HepG2 (cell line): ENCODE data around the gene DUS2. TPM values are rescaled to one million over a fixed set of nuclear protein-coding genes. Genes with fewer than 3 reads are reported as not detected.
A peak's percentile ranks its signal among the peaks of the same experiment; 100 is the strongest.

Experiments
- CREB3 ChIP-seq: sonication (generic); formaldehyde crosslinking; IDR thresholded peaks from 2 replicates; pipeline ENCODE4 v1.5.0; 2020; ENCODE audit warnings: missing genetic modification reagents
- FOXM1 ChIP-seq: sonication (generic); formaldehyde crosslinking; IDR thresholded peaks from 2 replicates; pipeline ENCODE4 v1.5.0; 2020; ENCODE audit warnings: missing genetic modification reagents
- MYC ChIP-seq: sonication (generic); formaldehyde crosslinking; IDR thresholded peaks from 2 replicates; pipeline ENCODE4 v1.9.0; 2021; ENCODE audit warnings: missing genetic modification reagents, borderline replicate concordance
- MYNN ChIP-seq: sonication (generic); formaldehyde crosslinking; IDR thresholded peaks from 2 replicates; pipeline ENCODE4 v1.4.0; 2020; ENCODE audit warnings: mild to moderate bottlenecking, low read depth, missing genetic modification reagents
- PITX1 ChIP-seq: sonication (generic); formaldehyde crosslinking; IDR thresholded peaks from 2 replicates; pipeline ENCODE4 v1.5.1; 2020; ENCODE audit warnings: mild to moderate bottlenecking, missing genetic modification reagents
- POLR2G ChIP-seq: fragments of 200-400 bp; formaldehyde crosslinking; IDR thresholded peaks from 2 replicates; pipeline ENCODE4 v1.6.1; 2018; ENCODE audit warnings: mild to moderate bottlenecking, low read depth, low read length, moderate library complexity
- PRDM15 ChIP-seq: sonication (generic); formaldehyde crosslinking; IDR thresholded peaks from 2 replicates; pipeline ENCODE4 v1.4.0; 2020; ENCODE audit warnings: missing genetic modification reagents
- RARG ChIP-seq: sonication (generic); formaldehyde crosslinking; IDR thresholded peaks from 2 replicates; pipeline ENCODE4 v1.4.0; 2020; ENCODE audit warnings: low read depth, mild to moderate bottlenecking, missing genetic modification reagents
- SKI ChIP-seq: fragments of 450-650 bp; IDR thresholded peaks from one replicate; pipeline ENCODE4 v1.6.1; 2018; ENCODE audit warnings: mild to moderate bottlenecking; ENCODE audit not compliant: partially characterized antibody
- ZBTB33 ChIP-seq: sonication (generic); formaldehyde crosslinking; IDR thresholded peaks from 2 replicates; pipeline ENCODE4 v1.4.0; 2020; ENCODE audit warnings: missing genetic modification reagents
- ZBTB8A ChIP-seq: sonication (generic); formaldehyde crosslinking; IDR thresholded peaks from 2 replicates; pipeline ENCODE4 v1.4.0; 2020; ENCODE audit warnings: mild to moderate bottlenecking, low read depth, missing genetic modification reagents, borderline replicate concordance
- ZNF740 ChIP-seq: sonication (generic); formaldehyde crosslinking; IDR thresholded peaks from 2 replicates; pipeline ENCODE4 v1.4.0; 2020; ENCODE audit warnings: missing genetic modification reagents
- polyA plus RNA-seq, 8 experiments: library from polyadenylated mRNA; depleted of rRNA in 3 of 8; stranded (reverse) in 7 of 8; unstranded in 1 of 8; fragments of >200 nt; fragmentation: Illumina TruSeq in 4 of 8; extraction: Trizol in 4 of 8; gene quantifications; 2 replicates each; pipeline versions ENCODE4 v1.2.1 to v1.2.3, GENCODE V29; 2011 to 2016; ENCODE audit warnings: low read depth in 4 of 8, missing spikeins in 1 of 8, mixed read lengths in 1 of 8; ENCODE audit not compliant: insufficient read depth in 1 of 8
- total RNA-seq, 5 experiments: library from RNA; depleted of rRNA; stranded (reverse); fragments of >200 nt; fragmentation: Illumina TruSeq; extraction: Trizol; gene quantifications; 2 replicates each; pipeline ENCODE4 v1.2.3, GENCODE V29; 2016; ENCODE audit warnings: low read depth in 1 of 5

The DUS2 gene
- total and polyA plus RNA-seq, 2 of the 13 experiments (the other 11 are each of a cell fraction or from before 2014, with no cell fraction given): 17.8 to 25.1 TPM

- TF ChIP-seq ZBTB33 (CRISPR knock-in tag) (peak; percentile 66; the same call in 1 of the 2 replicates), FOXM1 (CRISPR knock-in tag) (no peak), ZNF740 (CRISPR knock-in tag) (peak; percentile 81; the same call in 1 of the 2 replicates), SKI (peak; percentile 61), MYNN (CRISPR knock-in tag) (no peak), RARG (CRISPR knock-in tag) (no peak), PITX1 (CRISPR knock-in tag) (peak; percentile 72), CREB3 (CRISPR knock-in tag) (no peak), POLR2G (no peak), ZBTB8A (peak; percentile 49; the same call in 1 of the 2 replicates), MYC (peak; percentile 32; the same call in 1 of the 2 replicates), PRDM15 (no peak)
These were observed 17.6 kb downstream of the DUS2 start (continued) for GRCh38 chr16:68040506-68041288.
